K562 (cell line): ENCODE measurements around the gene HSD17B11. TPM values are rescaled to one million over a fixed set of nuclear protein-coding genes. Genes with fewer than 3 reads are reported as not detected.

ENCODE experiments used
- C11orf30 ChIP-seq: fragments of 450-650 bp; IDR thresholded peaks from 2 replicates; pipeline ENCODE4 v1.6.1; 2016; ENCODE audit warnings: low read depth, mild to moderate bottlenecking
- CEBPB ChIP-seq: fragments of 450-650 bp; IDR thresholded peaks from 2 replicates; pipeline ENCODE4 v1.6.1; 2016; ENCODE audit warnings: missing genetic modification characterization, missing compliant biosample characterization
- CHD1 ChIP-seq: fragments of 200-600 bp; sonication (generic); IDR thresholded peaks from one replicate; pipeline ENCODE4 v1.6.1; 2012; ENCODE audit warnings: mild to moderate bottlenecking, moderate library complexity, low read length, inconsistent platforms
- EP400 ChIP-seq: fragments of 450-650 bp; IDR thresholded peaks from 2 replicates; pipeline ENCODE4 v1.6.1; 2017; ENCODE audit warnings: antibody characterized with exemption, mild to moderate bottlenecking, moderate library complexity
- GTF2F1 ChIP-seq: IDR thresholded peaks from 2 replicates; pipeline ENCODE4 v1.6.1; 2011; ENCODE audit warnings: low read depth, low read length, improper control_type of control experiment
- MCM3 ChIP-seq: fragments of 450-650 bp; IDR thresholded peaks from 2 replicates; pipeline ENCODE4 v1.6.1; 2016
- NR3C1 ChIP-seq: sonication (generic); formaldehyde crosslinking; IDR thresholded peaks from 2 replicates; pipeline ENCODE4 v1.8.1; 2022; ENCODE audit warnings: missing genetic modification reagents
- POLR2G ChIP-seq: fragments of 200-400 bp; formaldehyde crosslinking; IDR thresholded peaks from 2 replicates; pipeline ENCODE4 v1.6.1; 2017; ENCODE audit warnings: low read depth, mild to moderate bottlenecking, antibody characterized with exemption, low read length, moderate library complexity
- RNF2 ChIP-seq: sonication (generic); IDR thresholded peaks from 2 replicates; pipeline ENCODE4 v1.6.1; 2016
- TCF3 ChIP-seq: sonication (generic); formaldehyde crosslinking; IDR thresholded peaks from 2 replicates; pipeline ENCODE4 v1.4.0; 2020; ENCODE audit warnings: mild to moderate bottlenecking, missing genetic modification reagents
- TFAM ChIP-seq: fragments of 250-450 bp; sonication (Bioruptor Pico); conservative IDR thresholded peaks from 2 replicates; pipeline ENCODE4 v1.5.0; 2021; ENCODE audit warnings: mild to moderate bottlenecking, moderate library complexity
- ZNF41 ChIP-seq: fragments of 250-450 bp; sonication (Bioruptor Pico); conservative IDR thresholded peaks from 2 replicates; pipeline ENCODE4 v1.4.0; 2020; ENCODE audit warnings: mild to moderate bottlenecking
- ZNF584 ChIP-seq: fragments of 200-800 bp; sonication (Bioruptor generic); IDR thresholded peaks from 2 replicates; pipeline ENCODE4 v1.6.1; 2016; ENCODE audit warnings: low read depth, mild to moderate bottlenecking, missing genetic modification characterization, missing compliant biosample characterization
- polyA plus RNA-seq, 8 experiments: library from polyadenylated mRNA; depleted of rRNA in 4 of 8; stranded (reverse) in 5 of 8; unstranded in 3 of 8; fragments of >200 nt; fragmentation: Nextera tagmentation in 2 of 8; fragmentation: Illumina TruSeq in 1 of 8; extraction: Ambion mirVana in 2 of 8; extraction: Trizol in 1 of 8; gene quantifications; 2 replicates each; pipeline versions ENCODE4 v1.2.1 to v1.2.3, GENCODE V29; 2011 to 2014; ENCODE audit warnings: inconsistent platforms in 1 of 8, missing spikeins in 1 of 8
- total RNA-seq, 7 experiments: library from RNA; depleted of rRNA in 6 of 7; stranded (reverse); fragments of >200 nt in 6 of 7; fragmentation: Illumina TruSeq in 2 of 7; extraction: Trizol in 2 of 7; gene quantifications; 2 replicates each; pipeline versions ENCODE4 v1.2.1 to v1.2.3, GENCODE V29; 2011 to 2021; ENCODE audit warnings: low replicate concordance in 1 of 7
- TF ChIP-seq, protein P1 (sequence below): fragments of 250-450 bp; sonication (Bioruptor Pico); IDR thresholded peaks from 2 replicates; pipeline ENCODE4 v1.8.0; 2021; ENCODE audit warnings: moderate library complexity, mild to moderate bottlenecking, inconsistent platforms
- TF ChIP-seq, protein P2 (sequence below), 3 experiments: IDR thresholded peaks in 2 of 3; conservative IDR thresholded peaks in 1 of 3; 2 replicates each; pipeline ENCODE4 v1.5.1; 2011 to 2012; ENCODE audit warnings: low read length in 3 of 3, mild to moderate bottlenecking in 3 of 3, control low read depth in 2 of 3, improper control_type of control experiment in 1 of 3, inconsistent platforms in 1 of 3, low read depth in 1 of 3, mixed read lengths in 1 of 3, moderate library complexity in 1 of 3; ENCODE audit not compliant: insufficient read depth in 2 of 3
- TF ChIP-seq, protein P3 (sequence below): IDR thresholded peaks from 3 replicates; pipeline ENCODE4 v1.6.1; 2011; ENCODE audit warnings: borderline replicate concordance, mild to moderate bottlenecking, moderate library complexity; ENCODE audit not compliant: insufficient read length; ENCODE audit errors: extremely low read depth
- TF ChIP-seq, protein P4 (sequence below): sonication (generic); formaldehyde crosslinking; IDR thresholded peaks from 2 replicates; pipeline ENCODE4 v1.8.0; 2022; ENCODE audit warnings: mild to moderate bottlenecking, missing genetic modification reagents

Gene HSD17B11
- total and polyA plus RNA-seq, 9 of the 15 experiments (the other 6 are each of a cell fraction or from before 2014, with no cell fraction given), result 26.0 to 108 (median 81.0) TPM

DNA sequence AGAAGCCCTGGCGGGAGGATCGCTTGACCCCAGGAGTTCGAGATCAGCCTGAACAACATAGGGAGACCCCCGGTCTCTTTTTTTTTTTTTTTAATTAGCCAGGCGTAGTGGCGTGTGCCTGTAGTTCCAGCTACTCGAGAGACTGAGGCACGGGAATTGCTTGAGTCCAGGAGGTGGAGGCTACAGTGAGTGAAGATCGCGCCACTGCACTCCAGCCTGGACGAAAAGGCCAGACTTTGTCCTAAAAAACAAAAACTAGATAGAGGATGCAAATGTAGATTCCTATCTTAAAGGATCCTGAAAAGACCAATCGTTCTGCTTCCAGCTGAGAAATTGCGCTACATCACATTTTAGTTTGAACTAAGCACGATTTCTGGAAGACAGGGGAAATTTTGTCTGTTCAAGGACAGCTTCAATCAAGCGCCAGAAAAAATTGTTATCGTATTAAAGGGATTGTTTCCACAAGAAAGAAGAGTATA lies 627 bp upstream of the HSD17B11 start (continued):
- TF ChIP-seq, protein P1, sequence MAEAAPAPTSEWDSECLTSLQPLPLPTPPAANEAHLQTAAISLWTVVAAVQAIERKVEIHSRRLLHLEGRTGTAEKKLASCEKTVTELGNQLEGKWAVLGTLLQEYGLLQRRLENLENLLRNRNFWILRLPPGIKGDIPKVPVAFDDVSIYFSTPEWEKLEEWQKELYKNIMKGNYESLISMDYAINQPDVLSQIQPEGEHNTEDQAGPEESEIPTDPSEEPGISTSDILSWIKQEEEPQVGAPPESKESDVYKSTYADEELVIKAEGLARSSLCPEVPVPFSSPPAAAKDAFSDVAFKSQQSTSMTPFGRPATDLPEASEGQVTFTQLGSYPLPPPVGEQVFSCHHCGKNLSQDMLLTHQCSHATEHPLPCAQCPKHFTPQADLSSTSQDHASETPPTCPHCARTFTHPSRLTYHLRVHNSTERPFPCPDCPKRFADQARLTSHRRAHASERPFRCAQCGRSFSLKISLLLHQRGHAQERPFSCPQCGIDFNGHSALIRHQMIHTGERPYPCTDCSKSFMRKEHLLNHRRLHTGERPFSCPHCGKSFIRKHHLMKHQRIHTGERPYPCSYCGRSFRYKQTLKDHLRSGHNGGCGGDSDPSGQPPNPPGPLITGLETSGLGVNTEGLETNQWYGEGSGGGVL, result no peak
- TF ChIP-seq ZNF41 (CRISPR knock-in tag) (no peak), CEBPB (no peak), ZNF584 (0 out of 2 replicates have a peak, but pooled peaks have one; percentile 10), POLR2G (0 out of 2 replicates have a peak, but pooled peaks have one; percentile 67), CHD1 (no peak), C11orf30 (no peak), MCM3 (no peak), GTF2F1 (no peak), NR3C1 (CRISPR knock-in tag) (no peak), TFAM (CRISPR knock-in tag) (no peak), EP400 (0 out of 2 replicates have a peak, but pooled peaks have one; percentile 34), TCF3 (CRISPR knock-in tag) (no peak), RNF2 (no peak; the same call in 1 of the 2 replicates)
- TF ChIP-seq, protein P2, sequence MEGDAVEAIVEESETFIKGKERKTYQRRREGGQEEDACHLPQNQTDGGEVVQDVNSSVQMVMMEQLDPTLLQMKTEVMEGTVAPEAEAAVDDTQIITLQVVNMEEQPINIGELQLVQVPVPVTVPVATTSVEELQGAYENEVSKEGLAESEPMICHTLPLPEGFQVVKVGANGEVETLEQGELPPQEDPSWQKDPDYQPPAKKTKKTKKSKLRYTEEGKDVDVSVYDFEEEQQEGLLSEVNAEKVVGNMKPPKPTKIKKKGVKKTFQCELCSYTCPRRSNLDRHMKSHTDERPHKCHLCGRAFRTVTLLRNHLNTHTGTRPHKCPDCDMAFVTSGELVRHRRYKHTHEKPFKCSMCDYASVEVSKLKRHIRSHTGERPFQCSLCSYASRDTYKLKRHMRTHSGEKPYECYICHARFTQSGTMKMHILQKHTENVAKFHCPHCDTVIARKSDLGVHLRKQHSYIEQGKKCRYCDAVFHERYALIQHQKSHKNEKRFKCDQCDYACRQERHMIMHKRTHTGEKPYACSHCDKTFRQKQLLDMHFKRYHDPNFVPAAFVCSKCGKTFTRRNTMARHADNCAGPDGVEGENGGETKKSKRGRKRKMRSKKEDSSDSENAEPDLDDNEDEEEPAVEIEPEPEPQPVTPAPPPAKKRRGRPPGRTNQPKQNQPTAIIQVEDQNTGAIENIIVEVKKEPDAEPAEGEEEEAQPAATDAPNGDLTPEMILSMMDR (IDR thresholded peaks at IDR 0.05 in 2 of 3, conservative IDR thresholded peaks at IDR 0.05 in 1 of 3; ENCODE audit: insufficient read depth in 2 of 3, low read depth in 1 of 3, low read length in 3 of 3), result 0 out of 6 replicates have a peak, but pooled peaks of 1 of the 3 experiments have one; percentile 5
- TF ChIP-seq, protein P3, sequence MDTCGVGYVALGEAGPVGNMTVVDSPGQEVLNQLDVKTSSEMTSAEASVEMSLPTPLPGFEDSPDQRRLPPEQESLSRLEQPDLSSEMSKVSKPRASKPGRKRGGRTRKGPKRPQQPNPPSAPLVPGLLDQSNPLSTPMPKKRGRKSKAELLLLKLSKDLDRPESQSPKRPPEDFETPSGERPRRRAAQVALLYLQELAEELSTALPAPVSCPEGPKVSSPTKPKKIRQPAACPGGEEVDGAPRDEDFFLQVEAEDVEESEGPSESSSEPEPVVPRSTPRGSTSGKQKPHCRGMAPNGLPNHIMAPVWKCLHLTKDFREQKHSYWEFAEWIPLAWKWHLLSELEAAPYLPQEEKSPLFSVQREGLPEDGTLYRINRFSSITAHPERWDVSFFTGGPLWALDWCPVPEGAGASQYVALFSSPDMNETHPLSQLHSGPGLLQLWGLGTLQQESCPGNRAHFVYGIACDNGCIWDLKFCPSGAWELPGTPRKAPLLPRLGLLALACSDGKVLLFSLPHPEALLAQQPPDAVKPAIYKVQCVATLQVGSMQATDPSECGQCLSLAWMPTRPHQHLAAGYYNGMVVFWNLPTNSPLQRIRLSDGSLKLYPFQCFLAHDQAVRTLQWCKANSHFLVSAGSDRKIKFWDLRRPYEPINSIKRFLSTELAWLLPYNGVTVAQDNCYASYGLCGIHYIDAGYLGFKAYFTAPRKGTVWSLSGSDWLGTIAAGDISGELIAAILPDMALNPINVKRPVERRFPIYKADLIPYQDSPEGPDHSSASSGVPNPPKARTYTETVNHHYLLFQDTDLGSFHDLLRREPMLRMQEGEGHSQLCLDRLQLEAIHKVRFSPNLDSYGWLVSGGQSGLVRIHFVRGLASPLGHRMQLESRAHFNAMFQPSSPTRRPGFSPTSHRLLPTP, result peak; percentile 35
- TF ChIP-seq, protein P4, sequence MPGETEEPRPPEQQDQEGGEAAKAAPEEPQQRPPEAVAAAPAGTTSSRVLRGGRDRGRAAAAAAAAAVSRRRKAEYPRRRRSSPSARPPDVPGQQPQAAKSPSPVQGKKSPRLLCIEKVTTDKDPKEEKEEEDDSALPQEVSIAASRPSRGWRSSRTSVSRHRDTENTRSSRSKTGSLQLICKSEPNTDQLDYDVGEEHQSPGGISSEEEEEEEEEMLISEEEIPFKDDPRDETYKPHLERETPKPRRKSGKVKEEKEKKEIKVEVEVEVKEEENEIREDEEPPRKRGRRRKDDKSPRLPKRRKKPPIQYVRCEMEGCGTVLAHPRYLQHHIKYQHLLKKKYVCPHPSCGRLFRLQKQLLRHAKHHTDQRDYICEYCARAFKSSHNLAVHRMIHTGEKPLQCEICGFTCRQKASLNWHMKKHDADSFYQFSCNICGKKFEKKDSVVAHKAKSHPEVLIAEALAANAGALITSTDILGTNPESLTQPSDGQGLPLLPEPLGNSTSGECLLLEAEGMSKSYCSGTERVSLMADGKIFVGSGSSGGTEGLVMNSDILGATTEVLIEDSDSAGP (CRISPR knock-in tag), result no peak
